Measurements from ENCODE around the gene RAB1A. TPM values are rescaled to one million over a fixed set of nuclear protein-coding genes. Genes with fewer than 3 reads are reported as not detected.

The RAB1A gene
- total and polyA plus RNA-seq, 2 donors (not counting 1 experiment from before 2014, with no cell fraction given), result 26.6 to 42.2 TPM

- Histone ChIP-seq H3K4me2 (replicated peaks; ENCODE audit: low read depth, low read length, poor library complexity, severe bottlenecking) (no peak overlapping the region), H3K36me3 (replicated peaks in 1 of 2; ENCODE audit: control extremely low read depth in 1 of 2, control insufficient read depth in 1 of 2, extremely low read depth in 1 of 2, insufficient read depth in 2 of 2, low read length in 1 of 2) (peaks cover 4 to 37% of the 10 kb centered on the region in 2 experiments), H3K4me1 (ENCODE audit: control insufficient read depth in 2 of 2, insufficient read depth in 2 of 2, low read length in 2 of 2) (peaks cover 21 to 26% of the 10 kb centered on the region in 2 donors), H3K79me2 (ENCODE audit: control insufficient read depth, insufficient read depth, low read length) (peaks cover 58% of the 10 kb centered on the region), H3K9me3 (ENCODE audit: control extremely low read depth in 1 of 3, control insufficient read depth in 2 of 3, insufficient read depth in 1 of 3, low read length in 2 of 3) (peaks cover 0 to 10% (median 7%) of the 10 kb centered on the region in 3 donors), H3K27ac (ENCODE audit: low read length in 2 of 2) (no peak overlapping the region), H2AFZ (ENCODE audit: insufficient read depth, low read depth, low read length, poor library complexity, severe bottlenecking) (no peak overlapping the region), H3K4me3 (ENCODE audit: control extremely low read depth in 1 of 5, extremely low read depth in 1 of 5, insufficient read depth in 1 of 5, low read depth in 2 of 5, low read length in 4 of 5) (no peak overlapping the region), H3K9ac (ENCODE audit: low read length) (no peak overlapping the region), H4K20me1 (ENCODE audit: control insufficient read depth, insufficient read depth, low read length, poor library complexity, severe bottlenecking) (no peaks in the 10 kb centered on the region), H3K27me3 (replicated peaks in 1 of 4; ENCODE audit: control extremely low read depth in 1 of 4, control insufficient read depth in 3 of 4, insufficient read depth in 4 of 4, low read length in 3 of 4) (no peaks in the 10 kb centered on the region)
- H3K4me1 Mint-ChIP-seq, result peaks cover 37% of the 10 kb centered on the region
- CTCF ChIA-PET, result interaction anchor here (1.1 to 4.0 kb wide), 2 partner anchors 14 to 131 kb away, joined by 3 to 20 read pairs; no protein-coding TSS in a partner anchor
- ATAC-seq (ENCODE audit: low read depth), result no peak
- TF ChIP-seq CTCF (IDR thresholded peaks at IDR 0.05) (no peak), EZH2 (IDR thresholded peaks at IDR 0.05; ENCODE audit: borderline replicate concordance, insufficient read depth, low read depth, low read length, poor library complexity, severe bottlenecking) (no peak)
- whole genome bisulfite sequencing (ENCODE audit: insufficient coverage), result 100% methylated on average over 1 of the region's 1 CpG
- POLR2A ChIA-PET, result no interaction called here
- intact Hi-C loops (cut with micrococcal nuclease), result no loop called here
- H3K4me3 Mint-ChIP-seq, result no peak overlapping the region
- no peaks in the 10 kb centered on the region for H3K27me3 Mint-ChIP-seq
- peaks cover 5% of the 10 kb centered on the region for H3K9me3 Mint-ChIP-seq (ENCODE audit: insufficient read depth)
- DNase-seq, result no peak
- H3K27ac Mint-ChIP-seq, result no peak overlapping the region
These were observed 80.8 kb downstream of the RAB1A start for GRCh38 chr2:65049010-65049639.

- Mint-ChIP-seq H3K4me1 (peaks cover 17% of the 10 kb centered on the region), H3K4me3 (no peak overlapping the region), H3K9me3 (ENCODE audit: insufficient read depth) (peaks cover 7% of the 10 kb centered on the region), H3K27me3 (no peaks in the 10 kb centered on the region), H3K27ac (no peak overlapping the region)
- TF ChIP-seq CTCF (IDR thresholded peaks at IDR 0.05), result no peak
- no peak for TF ChIP-seq EZH2 (IDR thresholded peaks at IDR 0.05; ENCODE audit: borderline replicate concordance, insufficient read depth, low read depth, low read length, poor library complexity, severe bottlenecking)
- Histone ChIP-seq H4K20me1 (ENCODE audit: control insufficient read depth, insufficient read depth, low read length, poor library complexity, severe bottlenecking) (no peaks in the 10 kb centered on the region), H3K9ac (ENCODE audit: low read length) (no peak overlapping the region), H3K4me3 (ENCODE audit: control extremely low read depth in 1 of 5, extremely low read depth in 1 of 5, insufficient read depth in 1 of 5, low read depth in 2 of 5, low read length in 4 of 5) (no peak overlapping the region), H3K9me3 (ENCODE audit: control extremely low read depth in 1 of 3, control insufficient read depth in 2 of 3, insufficient read depth in 1 of 3, low read length in 2 of 3) (peaks cover 0 to 14% (median 14%) of the 10 kb centered on the region in 3 donors), H3K4me1 (ENCODE audit: control insufficient read depth in 2 of 2, insufficient read depth in 2 of 2, low read length in 2 of 2) (peaks cover 0 to 3% of the 10 kb centered on the region in 2 donors), H3K4me2 (replicated peaks; ENCODE audit: low read depth, low read length, poor library complexity, severe bottlenecking) (no peak overlapping the region), H3K79me2 (ENCODE audit: control insufficient read depth, insufficient read depth, low read length) (peaks cover 53% of the 10 kb centered on the region), H2AFZ (ENCODE audit: insufficient read depth, low read depth, low read length, poor library complexity, severe bottlenecking) (no peak overlapping the region), H3K36me3 (replicated peaks in 1 of 2; ENCODE audit: control extremely low read depth in 1 of 2, control insufficient read depth in 1 of 2, extremely low read depth in 1 of 2, insufficient read depth in 2 of 2, low read length in 1 of 2) (peaks cover 4 to 52% of the 10 kb centered on the region in 2 experiments), H3K27ac (ENCODE audit: low read length in 2 of 2) (no peak overlapping the region), H3K27me3 (replicated peaks in 1 of 4; ENCODE audit: control extremely low read depth in 1 of 4, control insufficient read depth in 3 of 4, insufficient read depth in 4 of 4, low read length in 3 of 4) (no peaks in the 10 kb centered on the region)
- WGBS (ENCODE audit: insufficient coverage), result 100% methylated on average over 2 of the region's 11 CpGs
- ChIA-PET CTCF (interaction anchor here (0.6 to 4.0 kb wide), 7 partner anchors 9 to 129 kb away, joined by 3 to 20 read pairs (median 3); partner anchors contain the start of gene CEP68), POLR2A (no interaction called here)
- intact Hi-C loops (cut with micrococcal nuclease), result no loop called here
- DNase-seq (no peak), ATAC-seq (ENCODE audit: low read depth) (no peak)
These were observed 83.1 kb downstream of the RAB1A start for GRCh38 chr2:65046633-65047407.
